ENCODE measurements around the gene AOX1. TPM values are rescaled to one million over a fixed set of nuclear protein-coding genes. Genes with fewer than 3 reads are reported as not detected.

The AOX1 gene
- total and polyA plus RNA-seq, 4 donors = 9.9 to 1,131 (median 486) TPM

DNA sequence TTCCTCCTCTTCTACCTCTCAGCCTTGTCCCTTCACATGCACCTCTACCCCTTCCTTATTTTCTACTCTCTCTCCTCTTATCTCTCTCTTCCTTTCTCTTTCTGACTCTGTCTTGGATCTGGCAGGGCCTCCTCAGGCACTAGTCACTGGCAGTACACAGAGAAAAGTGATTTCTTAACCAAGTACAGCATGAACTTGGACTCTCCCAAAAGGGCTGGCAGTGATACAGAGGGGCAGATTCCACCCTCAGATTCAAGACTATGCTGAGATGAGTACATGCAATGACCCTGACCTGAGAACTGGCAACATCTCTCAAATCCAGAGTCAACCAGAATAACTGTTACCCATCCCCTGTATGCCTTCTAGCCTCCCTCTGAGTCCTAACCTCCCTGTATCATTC, 4.3 kb downstream of the AOX1 start (continued):
- TF ChIP-seq TAF1 (conservative IDR thresholded peaks at IDR 0.05) (peak; percentile 12), YY1 (IDR thresholded peaks at IDR 0.05) (no peak), HNF4A (conservative IDR thresholded peaks at IDR 0.05) (peak; percentile 86 to 91), SP1 (IDR thresholded peaks at IDR 0.05) (peak; percentile 58), RXRA (IDR thresholded peaks at IDR 0.05) (peak; percentile 75 to 88)
- TF ChIP-seq, protein P1, sequence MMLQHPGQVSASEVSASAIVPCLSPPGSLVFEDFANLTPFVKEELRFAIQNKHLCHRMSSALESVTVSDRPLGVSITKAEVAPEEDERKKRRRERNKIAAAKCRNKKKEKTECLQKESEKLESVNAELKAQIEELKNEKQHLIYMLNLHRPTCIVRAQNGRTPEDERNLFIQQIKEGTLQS (IDR thresholded peaks at IDR 0.05) = peak; percentile 52

DNA sequence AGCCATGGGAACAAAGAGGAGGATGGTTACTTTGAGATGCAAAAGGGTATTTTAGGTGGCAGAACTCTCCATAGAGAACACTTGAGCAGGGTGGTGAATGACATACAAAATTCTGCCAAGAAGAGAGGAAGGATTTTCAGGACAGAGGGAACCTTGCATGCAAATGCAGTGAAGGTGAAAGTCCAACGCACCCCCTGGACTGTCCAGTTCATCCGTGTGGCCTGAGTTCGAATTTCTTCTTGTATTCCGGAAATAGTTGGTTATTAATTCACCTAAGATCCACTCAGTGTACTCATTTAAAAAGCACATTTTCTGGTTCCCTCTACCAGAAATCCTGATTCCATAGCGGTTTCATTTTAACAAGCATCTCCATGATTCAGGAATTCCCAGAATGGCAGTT, 5.5 kb downstream of the AOX1 start:
- WGBS = 38% methylated on average over 5 of the region's 5 CpGs
- Histone ChIP-seq H3K27ac (ENCODE audit: low read depth in 1 of 2, low read length in 2 of 2) (peak overlapping the region; percentile 70 to 81), H3K4me3 (ENCODE audit: low read depth in 1 of 3, low read length in 3 of 3) (peak overlapping the region in 1 of 3 donors; percentile 1), H3K36me3 (ENCODE audit: control insufficient read depth in 4 of 4, insufficient read depth in 3 of 4, low read depth in 1 of 4, low read length in 3 of 4) (peaks cover 4 to 30% (median 10%) of the 10 kb centered on the region in 4 donors), H3K4me1 (ENCODE audit: control insufficient read depth in 4 of 4, insufficient read depth in 4 of 4, low read length in 3 of 4) (peaks cover 10 to 68% (median 59%) of the 10 kb centered on the region in 4 donors), H3K27me3 (ENCODE audit: control insufficient read depth in 4 of 4, insufficient read depth in 4 of 4, low read length in 3 of 4) (no peaks in the 10 kb centered on the region), H3K9me3 (ENCODE audit: control insufficient read depth in 4 of 4, low read length in 3 of 4) (no peaks in the 10 kb centered on the region), H3K9ac (ENCODE audit: low read depth in 1 of 2, low read length in 2 of 2) (no peak overlapping the region)
- TF ChIP-seq EGR1 (IDR thresholded peaks at IDR 0.05; ENCODE audit: low read depth in 2 of 2) = no peak
- TF ChIP-seq, protein P2, sequence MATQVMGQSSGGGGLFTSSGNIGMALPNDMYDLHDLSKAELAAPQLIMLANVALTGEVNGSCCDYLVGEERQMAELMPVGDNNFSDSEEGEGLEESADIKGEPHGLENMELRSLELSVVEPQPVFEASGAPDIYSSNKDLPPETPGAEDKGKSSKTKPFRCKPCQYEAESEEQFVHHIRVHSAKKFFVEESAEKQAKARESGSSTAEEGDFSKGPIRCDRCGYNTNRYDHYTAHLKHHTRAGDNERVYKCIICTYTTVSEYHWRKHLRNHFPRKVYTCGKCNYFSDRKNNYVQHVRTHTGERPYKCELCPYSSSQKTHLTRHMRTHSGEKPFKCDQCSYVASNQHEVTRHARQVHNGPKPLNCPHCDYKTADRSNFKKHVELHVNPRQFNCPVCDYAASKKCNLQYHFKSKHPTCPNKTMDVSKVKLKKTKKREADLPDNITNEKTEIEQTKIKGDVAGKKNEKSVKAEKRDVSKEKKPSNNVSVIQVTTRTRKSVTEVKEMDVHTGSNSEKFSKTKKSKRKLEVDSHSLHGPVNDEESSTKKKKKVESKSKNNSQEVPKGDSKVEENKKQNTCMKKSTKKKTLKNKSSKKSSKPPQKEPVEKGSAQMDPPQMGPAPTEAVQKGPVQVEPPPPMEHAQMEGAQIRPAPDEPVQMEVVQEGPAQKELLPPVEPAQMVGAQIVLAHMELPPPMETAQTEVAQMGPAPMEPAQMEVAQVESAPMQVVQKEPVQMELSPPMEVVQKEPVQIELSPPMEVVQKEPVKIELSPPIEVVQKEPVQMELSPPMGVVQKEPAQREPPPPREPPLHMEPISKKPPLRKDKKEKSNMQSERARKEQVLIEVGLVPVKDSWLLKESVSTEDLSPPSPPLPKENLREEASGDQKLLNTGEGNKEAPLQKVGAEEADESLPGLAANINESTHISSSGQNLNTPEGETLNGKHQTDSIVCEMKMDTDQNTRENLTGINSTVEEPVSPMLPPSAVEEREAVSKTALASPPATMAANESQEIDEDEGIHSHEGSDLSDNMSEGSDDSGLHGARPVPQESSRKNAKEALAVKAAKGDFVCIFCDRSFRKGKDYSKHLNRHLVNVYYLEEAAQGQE (IDR thresholded peaks at IDR 0.05) = peak; percentile 36
- peak; percentile 34 for TF ChIP-seq NR2F2 (IDR thresholded peaks at IDR 0.05)
- no peak for TF ChIP-seq FOXA1 (IDR thresholded peaks at IDR 0.05)
- TF ChIP-seq YY1 (IDR thresholded peaks at IDR 0.05) = peak; percentile 39
- TF ChIP-seq RXRA (IDR thresholded peaks at IDR 0.05) = peak; percentile 86 to 95
- peak; percentile 91 to 96 for TF ChIP-seq HNF4A (conservative IDR thresholded peaks at IDR 0.05)
- TF ChIP-seq, protein P3, sequence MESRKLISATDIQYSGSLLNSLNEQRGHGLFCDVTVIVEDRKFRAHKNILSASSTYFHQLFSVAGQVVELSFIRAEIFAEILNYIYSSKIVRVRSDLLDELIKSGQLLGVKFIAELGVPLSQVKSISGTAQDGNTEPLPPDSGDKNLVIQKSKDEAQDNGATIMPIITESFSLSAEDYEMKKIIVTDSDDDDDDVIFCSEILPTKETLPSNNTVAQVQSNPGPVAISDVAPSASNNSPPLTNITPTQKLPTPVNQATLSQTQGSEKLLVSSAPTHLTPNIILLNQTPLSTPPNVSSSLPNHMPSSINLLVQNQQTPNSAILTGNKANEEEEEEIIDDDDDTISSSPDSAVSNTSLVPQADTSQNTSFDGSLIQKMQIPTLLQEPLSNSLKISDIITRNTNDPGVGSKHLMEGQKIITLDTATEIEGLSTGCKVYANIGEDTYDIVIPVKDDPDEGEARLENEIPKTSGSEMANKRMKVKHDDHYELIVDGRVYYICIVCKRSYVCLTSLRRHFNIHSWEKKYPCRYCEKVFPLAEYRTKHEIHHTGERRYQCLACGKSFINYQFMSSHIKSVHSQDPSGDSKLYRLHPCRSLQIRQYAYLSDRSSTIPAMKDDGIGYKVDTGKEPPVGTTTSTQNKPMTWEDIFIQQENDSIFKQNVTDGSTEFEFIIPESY (IDR thresholded peaks at IDR 0.05) = no peak
- TF ChIP-seq TAF1 (conservative IDR thresholded peaks at IDR 0.05) = peak; percentile 24
- TF ChIP-seq, protein P4, sequence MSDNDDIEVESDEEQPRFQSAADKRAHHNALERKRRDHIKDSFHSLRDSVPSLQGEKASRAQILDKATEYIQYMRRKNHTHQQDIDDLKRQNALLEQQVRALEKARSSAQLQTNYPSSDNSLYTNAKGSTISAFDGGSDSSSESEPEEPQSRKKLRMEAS (IDR thresholded peaks at IDR 0.05) = peak; percentile 54
- TF ChIP-seq HNF4G (IDR thresholded peaks at IDR 0.05) = peak; percentile 93
- TF ChIP-seq SP1 (IDR thresholded peaks at IDR 0.05) = peak; percentile 84
- peak in 1 of 2 donors; percentile 29 for TF ChIP-seq GABPA (IDR thresholded peaks at IDR 0.05 in 1 of 2, conservative IDR thresholded peaks at IDR 0.05 in 1 of 2)
- TF ChIP-seq, protein P1 (IDR thresholded peaks at IDR 0.05) = no peak
- TF ChIP-seq JUND (IDR thresholded peaks at IDR 0.05) = peak; percentile 24 to 65
- no peak for DNase-seq (ENCODE audit: low spot score)

All from liver (tissue), 9 donors.